Skeletal muscle tissue (tissue), 4 donors: Measurements from ENCODE around the gene CDC42BPA. TPM values are rescaled to one million over a fixed set of nuclear protein-coding genes. Genes with fewer than 3 reads are reported as not detected.

Experiments
- H3K27ac ChIP-seq: one replicate; pipeline ENCODE4 v1.7.0; 2013; ENCODE audit warnings: mild to moderate bottlenecking, low read depth, low read length, inconsistent platforms
- H3K27me3 ChIP-seq, 3 donors: one replicate each; pipeline ENCODE4 v1.7.0; 2013; ENCODE audit warnings: low read length in 3 of 3; ENCODE audit not compliant: control insufficient read depth in 3 of 3, insufficient read depth in 3 of 3
- H3K36me3 ChIP-seq, 3 donors: one replicate each; pipeline ENCODE4 v1.7.0; 2013; ENCODE audit warnings: low read length in 3 of 3; ENCODE audit not compliant: control insufficient read depth in 3 of 3, insufficient read depth in 3 of 3
- H3K4me1 ChIP-seq, 3 donors: one replicate each; pipeline ENCODE4 v1.7.0; 2013; ENCODE audit warnings: low read length in 3 of 3, mild to moderate bottlenecking in 3 of 3; ENCODE audit not compliant: control insufficient read depth in 3 of 3, insufficient read depth in 3 of 3
- H3K4me3 ChIP-seq, 3 donors: one replicate each; pipeline ENCODE4 v1.7.0; 2013; ENCODE audit warnings: low read length in 3 of 3
- H3K9ac ChIP-seq, 3 donors: one replicate each; pipeline ENCODE4 v1.7.0; 2013; ENCODE audit warnings: low read length in 3 of 3, mild to moderate bottlenecking in 3 of 3, moderate library complexity in 2 of 3, low read depth in 1 of 3
- H3K9me3 ChIP-seq, 3 donors: one replicate each; pipeline ENCODE4 v1.7.0; 2013; ENCODE audit warnings: low read length in 3 of 3; ENCODE audit not compliant: control insufficient read depth in 3 of 3
- total RNA-seq: library from RNA; depleted of rRNA; stranded (reverse); fragments of >200 nt; gene quantifications from one replicate; pipeline ENCODE4 v1.2.3, GENCODE V29; 2014
- donor health status: Osteomylitis.

The CDC42BPA gene
- total RNA-seq, 1 donor from 2014 or later: 44.4 TPM

GRCh38 chr1:226966683-226967082, 351.6 kb downstream of the CDC42BPA start:
- H3K27ac ChIP-seq: peak overlapping the region; percentile 81
- H3K9ac ChIP-seq: peak overlapping the region in 2 of 3 donors; percentile 42 to 50
- H3K9me3 ChIP-seq: no peaks in the 10 kb centered on the region
- no peaks in the 10 kb centered on the region for H3K27me3 ChIP-seq
- no peak overlapping the region for H3K4me3 ChIP-seq
- peaks cover 41 to 55% (median 41%) of the 10 kb centered on the region in 3 donors for H3K36me3 ChIP-seq
- peaks cover 61 to 85% (median 69%) of the 10 kb centered on the region in 3 donors for H3K4me1 ChIP-seq

GRCh38 chr1:226965581-226966440, 352.5 kb downstream of the CDC42BPA start:
- peaks cover 41 to 61% (median 46%) of the 10 kb centered on the region in 3 donors for H3K36me3 ChIP-seq
- peak overlapping the region in 2 of 3 donors; percentile 50 to 66 for H3K9ac ChIP-seq
- H3K27me3 ChIP-seq: no peaks in the 10 kb centered on the region
- peaks cover 65 to 93% (median 73%) of the 10 kb centered on the region in 3 donors for H3K4me1 ChIP-seq
- no peak overlapping the region for H3K4me3 ChIP-seq
- peak overlapping the region; percentile 83 for H3K27ac ChIP-seq
- no peaks in the 10 kb centered on the region for H3K9me3 ChIP-seq

- Histone ChIP-seq H3K9ac (peak overlapping the region; percentile 51 to 66 (median 60)), H3K27me3 (no peaks in the 10 kb centered on the region), H3K4me3 (peak overlapping the region in 1 of 3 donors; percentile 41), H3K9me3 (no peaks in the 10 kb centered on the region), H3K36me3 (peaks cover 33 to 55% (median 43%) of the 10 kb centered on the region in 3 donors), H3K27ac (peak overlapping the region; percentile 83), H3K4me1 (peaks cover 67 to 96% (median 81%) of the 10 kb centered on the region in 3 donors)
These were observed 353.4 kb downstream of the CDC42BPA start for GRCh38 chr1:226964611-226965486.

GRCh38 chr1:226964068-226964425, 354.2 kb downstream of the CDC42BPA start:
- Histone ChIP-seq H3K36me3 (peaks cover 33 to 52% (median 43%) of the 10 kb centered on the region in 3 donors), H3K27ac (peak overlapping the region; percentile 83), H3K4me1 (peaks cover 73 to 98% (median 88%) of the 10 kb centered on the region in 3 donors), H3K9me3 (no peaks in the 10 kb centered on the region), H3K9ac (peak overlapping the region; percentile 51 to 66 (median 60)), H3K27me3 (no peaks in the 10 kb centered on the region), H3K4me3 (peak overlapping the region in 1 of 3 donors; percentile 41)

- no peaks in the 10 kb centered on the region for H3K27me3 ChIP-seq
- peaks cover 76 to 98% (median 92%) of the 10 kb centered on the region in 3 donors for H3K4me1 ChIP-seq
- no peaks in the 10 kb centered on the region for H3K9me3 ChIP-seq
- peak overlapping the region; percentile 83 for H3K27ac ChIP-seq
- no peak overlapping the region for H3K4me3 ChIP-seq
- peaks cover 33 to 49% (median 43%) of the 10 kb centered on the region in 3 donors for H3K36me3 ChIP-seq
- H3K9ac ChIP-seq: peak overlapping the region in 1 of 3 donors; percentile 40
These were observed 355.6 kb downstream of the CDC42BPA start for GRCh38 chr1:226962421-226963391.

GRCh38 chr1:226960944-226961765, 357.1 kb downstream of the CDC42BPA start:
- H3K27ac ChIP-seq: peak overlapping the region; percentile 9
- peaks cover 71 to 92% (median 86%) of the 10 kb centered on the region in 3 donors for H3K4me1 ChIP-seq
- H3K36me3 ChIP-seq: peaks cover 31 to 44% (median 37%) of the 10 kb centered on the region in 3 donors
- H3K4me3 ChIP-seq: no peak overlapping the region
- H3K9ac ChIP-seq: no peak overlapping the region
- H3K27me3 ChIP-seq: no peaks in the 10 kb centered on the region
- H3K9me3 ChIP-seq: no peaks in the 10 kb centered on the region

GRCh38 chr1:226960256-226960655, 358.0 kb downstream of the CDC42BPA start:
- Histone ChIP-seq H3K27ac (no peak overlapping the region), H3K27me3 (no peaks in the 10 kb centered on the region), H3K4me3 (peak overlapping the region in 1 of 3 donors; percentile 9), H3K9me3 (peaks cover 0 to 2% (median 0%) of the 10 kb centered on the region in 3 donors), H3K4me1 (peaks cover 62 to 83% (median 77%) of the 10 kb centered on the region in 3 donors), H3K9ac (no peak overlapping the region), H3K36me3 (peaks cover 22 to 35% (median 30%) of the 10 kb centered on the region in 3 donors)

GRCh38 chr1:226958300-226958699, 360.0 kb downstream of the CDC42BPA start:
- H3K4me3 ChIP-seq: peak overlapping the region in 2 of 3 donors; percentile 31 to 38
- H3K9me3 ChIP-seq: peaks cover 0 to 5% (median 0%) of the 10 kb centered on the region in 3 donors
- H3K36me3 ChIP-seq: peaks cover 9 to 37% (median 26%) of the 10 kb centered on the region in 3 donors
- H3K27me3 ChIP-seq: no peaks in the 10 kb centered on the region
- peak overlapping the region; percentile 73 for H3K27ac ChIP-seq
- peak overlapping the region in 2 of 3 donors; percentile 24 to 35 for H3K9ac ChIP-seq
- peaks cover 48 to 77% (median 63%) of the 10 kb centered on the region in 3 donors for H3K4me1 ChIP-seq
